ENCODE results near the gene PALD1.

Gene PALD1

DNA sequence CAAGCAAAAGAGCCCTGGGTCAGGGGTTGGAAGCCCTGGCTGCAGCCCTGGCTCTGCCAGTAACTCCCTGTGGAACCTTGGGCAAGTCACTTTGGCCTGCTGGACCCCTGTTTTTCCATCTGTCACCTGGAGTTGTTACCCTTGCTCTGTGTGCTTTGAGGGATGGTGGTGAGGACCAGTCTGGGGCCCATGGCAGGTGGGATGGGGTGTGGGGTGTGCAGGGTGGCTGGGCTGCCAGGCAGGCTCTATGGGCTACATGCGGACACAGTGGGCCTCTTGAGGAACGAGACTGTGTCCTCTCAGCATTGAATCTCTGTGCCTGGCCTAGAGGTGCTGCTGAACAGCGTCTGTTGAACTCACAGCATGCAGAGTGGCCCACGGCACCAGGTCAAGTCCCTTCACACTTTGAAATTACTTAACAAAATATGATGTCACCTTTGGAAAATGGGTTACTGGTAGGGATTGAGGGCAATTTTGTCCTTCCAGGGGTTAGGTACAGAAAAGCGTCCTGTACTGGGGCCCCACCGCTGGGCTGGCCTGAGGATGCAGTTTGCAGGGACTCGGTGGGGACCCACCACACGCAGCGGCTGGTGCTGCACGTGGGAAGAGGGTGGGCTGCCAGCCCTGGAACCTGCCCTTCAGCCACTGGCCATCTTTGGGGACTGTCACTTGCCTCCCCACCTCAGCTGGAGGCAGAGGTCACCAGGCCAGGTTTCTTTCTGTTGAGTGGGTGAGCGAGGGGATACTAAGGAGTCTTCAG is 78.7 kb downstream of the PALD1 start:
- Histone ChIP-seq H3K9me3 (ENCODE audit: low read length) (no peaks in the 10 kb centered on the region), H3K27me3 (ENCODE audit: insufficient read depth, low read length) (no peaks in the 10 kb centered on the region), H3K4me3 (ENCODE audit: low read length) (no peak overlapping the region), H3K4me1 (ENCODE audit: insufficient read depth, low read length) (no peaks in the 10 kb centered on the region), H2AFZ (ENCODE audit: low read depth, low read length) (no peak overlapping the region), H3K36me3 (ENCODE audit: insufficient read depth, low read length) (no peaks in the 10 kb centered on the region)

DNA sequence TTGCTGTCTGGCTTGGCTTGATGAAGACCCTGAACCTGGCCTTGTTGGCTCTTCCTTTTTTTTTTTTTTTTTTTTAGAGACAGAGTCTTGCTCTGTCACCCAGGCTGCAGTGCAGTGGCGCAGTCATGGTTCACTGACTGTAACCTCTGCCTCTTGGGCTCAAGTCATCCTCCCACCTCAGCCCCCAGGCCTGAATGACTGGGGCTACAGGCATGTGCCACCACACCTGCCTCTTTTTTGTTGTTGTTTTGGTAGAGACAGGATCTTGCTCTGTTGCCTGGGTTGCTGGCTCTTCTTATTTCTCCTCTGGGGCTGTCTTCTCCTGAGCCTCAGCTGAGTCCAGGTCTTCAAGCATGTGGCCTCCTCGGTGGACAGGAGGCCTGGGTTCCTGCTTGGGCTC is 79.3 kb downstream of the PALD1 start:
- Histone ChIP-seq H2AFZ (ENCODE audit: low read depth, low read length) (no peak overlapping the region), H3K9me3 (ENCODE audit: low read length) (no peaks in the 10 kb centered on the region), H3K4me1 (ENCODE audit: insufficient read depth, low read length) (no peaks in the 10 kb centered on the region), H3K27me3 (ENCODE audit: insufficient read depth, low read length) (no peaks in the 10 kb centered on the region), H3K36me3 (ENCODE audit: insufficient read depth, low read length) (no peaks in the 10 kb centered on the region), H3K4me3 (ENCODE audit: low read length) (no peak overlapping the region)

DNA sequence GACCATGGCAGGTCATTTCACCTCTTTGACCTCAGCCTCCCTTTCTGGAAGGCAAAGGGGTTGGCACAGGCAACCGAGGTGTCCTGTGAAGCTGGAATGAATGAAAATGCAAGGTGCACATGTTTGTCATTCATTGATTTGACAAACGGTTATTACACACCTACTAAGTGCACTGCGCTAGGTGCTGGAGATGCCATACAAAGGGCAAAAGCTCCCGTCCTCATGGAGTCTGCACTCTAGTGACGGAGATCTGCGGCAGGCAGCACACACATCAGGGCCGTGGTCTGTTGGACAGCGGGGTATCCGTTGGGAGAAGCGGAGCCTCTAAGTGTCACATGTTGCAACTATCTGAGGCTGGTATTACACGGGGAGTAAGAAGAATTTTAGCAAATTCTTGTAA is 79.7 kb downstream of the PALD1 start:
- no peaks in the 10 kb centered on the region for H3K27me3 ChIP-seq (ENCODE audit: insufficient read depth, low read length)
- no peak overlapping the region for H3K4me3 ChIP-seq (ENCODE audit: low read length)
- H3K36me3 ChIP-seq (ENCODE audit: insufficient read depth, low read length) = no peaks in the 10 kb centered on the region
- H3K9me3 ChIP-seq (ENCODE audit: low read length) = no peaks in the 10 kb centered on the region
- no peaks in the 10 kb centered on the region for H3K4me1 ChIP-seq (ENCODE audit: insufficient read depth, low read length)
- no peak overlapping the region for H2AFZ ChIP-seq (ENCODE audit: low read depth, low read length)

DNA sequence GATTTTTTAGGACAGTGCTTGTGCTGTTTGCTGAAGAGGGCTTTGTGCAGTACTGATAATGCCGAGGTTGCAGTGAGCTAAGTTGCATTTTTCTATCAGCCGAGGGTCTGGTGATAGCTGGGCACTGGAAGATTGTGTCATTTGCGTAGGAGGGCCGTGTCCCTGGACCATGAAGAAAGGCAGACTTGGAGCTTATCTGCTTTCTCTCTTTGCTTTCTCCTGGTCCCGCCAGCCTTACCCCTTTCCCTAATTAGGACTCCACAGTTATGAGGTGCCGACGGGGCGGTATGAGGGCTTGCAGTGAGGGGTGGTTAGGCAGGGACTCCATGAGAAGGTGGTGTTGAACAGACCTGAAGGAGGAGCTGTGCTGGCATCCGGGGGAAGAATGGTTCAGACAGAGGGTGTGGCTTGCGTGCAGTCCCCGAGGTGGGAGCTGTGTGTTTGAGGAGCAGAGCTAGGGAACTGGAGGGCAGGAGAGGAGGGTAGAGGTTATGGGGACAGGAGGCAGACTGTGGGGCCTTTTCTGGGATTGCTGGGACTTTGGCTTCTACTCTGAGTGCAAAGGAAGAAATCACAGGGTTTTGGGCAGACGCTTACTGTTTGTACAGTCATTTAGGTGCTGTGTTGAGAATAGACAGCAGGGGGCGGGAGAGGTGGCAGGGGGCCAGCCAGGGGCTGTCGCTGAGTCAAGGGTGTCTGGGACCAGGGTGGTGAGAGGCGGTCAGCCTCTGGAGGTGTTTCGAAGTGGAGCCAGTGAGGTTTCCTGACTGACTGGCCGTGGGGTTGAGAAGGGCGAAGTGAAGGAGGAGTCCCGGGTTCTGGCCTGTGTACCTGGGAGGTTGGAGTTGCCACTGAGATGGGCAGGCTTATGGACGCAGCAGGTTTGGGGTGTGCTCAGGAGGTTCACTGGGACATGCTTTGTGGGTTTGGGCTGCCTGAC is 80.6 kb downstream of the PALD1 start:
- no peak overlapping the region for H2AFZ ChIP-seq (ENCODE audit: low read depth, low read length)
- no peak overlapping the region for H3K4me3 ChIP-seq (ENCODE audit: low read length)
- H3K4me1 ChIP-seq (ENCODE audit: insufficient read depth, low read length) = no peaks in the 10 kb centered on the region
- no peaks in the 10 kb centered on the region for H3K9me3 ChIP-seq (ENCODE audit: low read length)
- H3K36me3 ChIP-seq (ENCODE audit: insufficient read depth, low read length) = no peaks in the 10 kb centered on the region
- no peaks in the 10 kb centered on the region for H3K27me3 ChIP-seq (ENCODE audit: insufficient read depth, low read length)

DNA sequence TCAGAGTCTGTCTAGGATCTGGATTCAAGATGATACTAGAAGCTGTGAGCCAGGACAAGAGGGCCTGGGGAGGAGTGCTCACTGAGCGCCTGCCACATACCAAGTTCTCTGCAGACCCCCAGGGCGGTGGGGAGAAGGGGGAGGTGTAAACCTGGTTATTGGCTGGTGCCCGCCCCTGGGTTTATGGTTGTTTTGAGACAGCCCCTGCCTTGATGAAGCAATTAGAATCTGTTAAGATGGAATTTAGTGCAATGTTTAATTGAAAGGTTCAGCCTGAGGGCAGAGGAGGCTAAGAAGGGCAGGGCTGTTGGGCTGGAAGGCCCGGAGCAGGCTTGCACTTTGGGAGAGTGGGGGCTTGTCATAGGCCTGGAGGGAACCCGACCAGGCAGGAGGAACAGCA is 81.3 kb downstream of the PALD1 start:
- Histone ChIP-seq H3K36me3 (ENCODE audit: insufficient read depth, low read length) (no peaks in the 10 kb centered on the region), H3K9me3 (ENCODE audit: low read length) (no peaks in the 10 kb centered on the region), H3K27me3 (ENCODE audit: insufficient read depth, low read length) (no peaks in the 10 kb centered on the region), H2AFZ (ENCODE audit: low read depth, low read length) (no peak overlapping the region), H3K4me3 (ENCODE audit: low read length) (no peak overlapping the region), H3K4me1 (ENCODE audit: insufficient read depth, low read length) (no peaks in the 10 kb centered on the region)

DNA sequence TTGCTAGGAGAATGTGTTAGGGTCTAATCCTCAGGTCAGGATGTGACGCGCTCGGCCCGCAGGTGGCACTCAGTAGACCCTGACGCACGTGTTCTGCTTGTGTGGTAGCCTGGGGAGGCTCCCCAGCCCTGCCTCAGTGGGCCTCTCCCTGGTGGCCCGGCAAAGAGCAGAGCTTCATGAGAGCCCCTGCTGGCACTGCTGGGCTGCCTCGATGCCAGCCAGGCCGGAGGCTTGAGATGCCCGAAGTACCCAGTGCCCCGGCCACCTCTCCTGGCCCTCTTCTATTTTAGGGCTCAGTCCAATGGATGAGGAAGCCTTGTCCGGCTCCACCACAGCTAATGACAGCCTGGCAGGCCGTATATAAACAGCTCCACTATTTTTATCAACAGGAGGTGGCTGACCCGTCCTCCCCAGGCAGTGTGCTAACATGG is 82.0 kb downstream of the PALD1 start:
- Histone ChIP-seq H3K4me3 (ENCODE audit: low read length) (no peak overlapping the region), H2AFZ (ENCODE audit: low read depth, low read length) (no peak overlapping the region), H3K9me3 (ENCODE audit: low read length) (no peaks in the 10 kb centered on the region), H3K36me3 (ENCODE audit: insufficient read depth, low read length) (no peaks in the 10 kb centered on the region), H3K27me3 (ENCODE audit: insufficient read depth, low read length) (no peaks in the 10 kb centered on the region), H3K4me1 (ENCODE audit: insufficient read depth, low read length) (no peaks in the 10 kb centered on the region)

DNA sequence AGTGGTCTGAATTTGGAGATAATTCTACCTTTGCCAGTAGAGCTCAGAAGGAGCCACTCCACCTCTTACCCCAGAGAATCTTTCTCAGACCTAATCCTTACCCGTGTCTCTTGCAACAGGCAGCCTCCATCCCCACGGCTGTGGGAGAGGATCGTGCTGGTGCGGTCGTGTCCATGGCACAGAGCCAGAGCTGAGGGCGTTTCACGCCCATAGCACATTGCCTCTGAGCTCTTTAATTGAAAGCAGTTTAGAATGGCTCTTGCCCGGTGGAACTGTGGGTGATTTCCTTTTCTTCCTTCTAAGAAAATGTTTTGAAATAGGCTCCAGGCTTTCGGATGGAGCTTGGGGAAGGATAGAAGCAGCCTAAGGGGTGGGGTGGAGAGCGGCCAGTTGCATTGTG is 82.5 kb downstream of the PALD1 start:
- H3K4me3 ChIP-seq (ENCODE audit: low read length) = no peak overlapping the region
- H3K27me3 ChIP-seq (ENCODE audit: insufficient read depth, low read length) = no peaks in the 10 kb centered on the region
- no peaks in the 10 kb centered on the region for H3K9me3 ChIP-seq (ENCODE audit: low read length)
- no peaks in the 10 kb centered on the region for H3K36me3 ChIP-seq (ENCODE audit: insufficient read depth, low read length)
- H2AFZ ChIP-seq (ENCODE audit: low read depth, low read length) = no peak overlapping the region
- H3K4me1 ChIP-seq (ENCODE audit: insufficient read depth, low read length) = no peaks in the 10 kb centered on the region

DNA sequence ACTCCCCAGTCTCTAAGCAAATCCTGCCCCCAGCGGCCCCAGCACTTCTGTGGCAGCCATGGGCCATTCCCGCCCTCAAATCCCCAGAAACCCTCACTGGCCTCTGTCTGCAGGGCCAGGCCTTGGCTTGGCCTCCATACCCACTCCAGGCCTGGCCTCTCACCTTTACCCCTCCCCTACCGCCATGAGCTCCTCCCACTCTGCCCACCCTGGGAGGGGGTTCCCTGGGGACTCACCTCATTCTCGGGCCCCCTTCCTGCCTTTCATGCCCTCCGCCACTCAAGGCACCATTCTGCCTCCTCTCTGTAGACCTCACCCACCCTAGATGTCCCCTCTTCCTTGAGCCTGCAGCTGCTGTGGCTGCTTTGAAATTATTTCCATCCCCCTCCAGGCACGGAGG is 83.0 kb downstream of the PALD1 start:
- H2AFZ ChIP-seq (ENCODE audit: low read depth, low read length) = no peak overlapping the region
- H3K9me3 ChIP-seq (ENCODE audit: low read length) = no peaks in the 10 kb centered on the region
- no peak overlapping the region for H3K4me3 ChIP-seq (ENCODE audit: low read length)
- H3K27me3 ChIP-seq (ENCODE audit: insufficient read depth, low read length) = no peaks in the 10 kb centered on the region
- no peaks in the 10 kb centered on the region for H3K36me3 ChIP-seq (ENCODE audit: insufficient read depth, low read length)
- no peaks in the 10 kb centered on the region for H3K4me1 ChIP-seq (ENCODE audit: insufficient read depth, low read length)

GRCh38 chr10:70562036-70562755 is 83.6 kb downstream of the PALD1 start:
- H3K9me3 ChIP-seq (ENCODE audit: low read length) = no peaks in the 10 kb centered on the region
- no peak overlapping the region for H3K4me3 ChIP-seq (ENCODE audit: low read length)
- H3K4me1 ChIP-seq (ENCODE audit: insufficient read depth, low read length) = no peaks in the 10 kb centered on the region
- H2AFZ ChIP-seq (ENCODE audit: low read depth, low read length) = no peak overlapping the region
- H3K27me3 ChIP-seq (ENCODE audit: insufficient read depth, low read length) = no peaks in the 10 kb centered on the region
- no peaks in the 10 kb centered on the region for H3K36me3 ChIP-seq (ENCODE audit: insufficient read depth, low read length)

GRCh38 chr10:70563230-70563629 is 84.7 kb downstream of the PALD1 start:
- no peaks in the 10 kb centered on the region for H3K27me3 ChIP-seq (ENCODE audit: insufficient read depth, low read length)

DNA sequence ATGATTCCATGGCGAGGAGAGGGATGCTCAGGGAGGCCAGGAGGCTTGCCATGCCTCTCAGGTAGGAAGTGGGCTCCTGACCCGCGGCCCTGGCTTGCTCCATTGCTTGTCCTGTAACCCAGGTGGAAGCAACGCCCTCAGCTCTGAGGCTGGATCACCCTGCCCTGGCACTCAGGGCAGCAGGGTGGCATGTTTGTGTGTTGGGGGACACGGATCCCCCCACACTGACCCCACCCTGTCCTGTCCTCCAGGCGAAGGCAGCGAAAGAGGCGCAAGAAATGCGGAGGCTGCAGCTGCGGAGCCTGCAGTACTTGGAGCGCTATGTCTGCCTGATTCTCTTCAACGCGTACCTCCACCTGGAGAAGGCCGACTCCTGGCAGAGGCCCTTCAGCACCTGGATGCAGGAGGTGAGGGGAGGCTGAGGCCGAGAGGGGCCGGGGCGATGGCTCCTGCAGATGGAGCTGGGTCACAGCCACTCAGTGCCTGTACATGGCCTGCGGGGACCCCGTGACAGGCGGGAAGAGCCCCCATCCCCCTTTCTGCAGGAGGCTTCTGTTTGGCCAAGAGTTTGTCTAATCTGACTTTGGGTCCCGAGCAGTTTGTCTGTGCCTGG is 85.7 kb downstream of the PALD1 start:
- H3K4me1 ChIP-seq (ENCODE audit: insufficient read depth, low read length) = no peaks in the 10 kb centered on the region
- H3K36me3 ChIP-seq (ENCODE audit: insufficient read depth, low read length) = no peaks in the 10 kb centered on the region
- H3K27me3 ChIP-seq (ENCODE audit: insufficient read depth, low read length) = no peaks in the 10 kb centered on the region
- no peak overlapping the region for H2AFZ ChIP-seq (ENCODE audit: low read depth, low read length)
- H3K9me3 ChIP-seq (ENCODE audit: low read length) = no peaks in the 10 kb centered on the region
- H3K4me3 ChIP-seq (ENCODE audit: low read length) = no peak overlapping the region

More at GRCh38 chr10:70563230-70563629, 84.7 kb downstream of the PALD1 start:
- Histone ChIP-seq H3K4me1 (ENCODE audit: insufficient read depth, low read length) (no peaks in the 10 kb centered on the region), H2AFZ (ENCODE audit: low read depth, low read length) (no peak overlapping the region), H3K36me3 (ENCODE audit: insufficient read depth, low read length) (no peaks in the 10 kb centered on the region), H3K4me3 (ENCODE audit: low read length) (no peak overlapping the region), H3K9me3 (ENCODE audit: low read length) (no peaks in the 10 kb centered on the region)

- Histone ChIP-seq H2AFZ (ENCODE audit: low read depth, low read length) (no peak overlapping the region), H3K4me3 (ENCODE audit: low read length) (no peak overlapping the region)
Measured at GRCh38 chr10:70564901-70565351, 86.4 kb downstream of the PALD1 start.

More at GRCh38 chr10:70564901-70565351, 86.4 kb downstream of the PALD1 start:
- no peaks in the 10 kb centered on the region for H3K4me1 ChIP-seq (ENCODE audit: insufficient read depth, low read length)
- H3K9me3 ChIP-seq (ENCODE audit: low read length) = no peaks in the 10 kb centered on the region
- no peaks in the 10 kb centered on the region for H3K27me3 ChIP-seq (ENCODE audit: insufficient read depth, low read length)
- no peaks in the 10 kb centered on the region for H3K36me3 ChIP-seq (ENCODE audit: insufficient read depth, low read length)
